CD14-positive monocyte (primary cell): ENCODE results near the gene SLIT1. TPM values are rescaled to one million over a fixed set of nuclear protein-coding genes. Genes with fewer than 3 reads are reported as not detected.

ENCODE experiments used
- DNase-seq, 3 donors: peaks; one replicate each; pipeline ENCODE4 v3.0.0-alpha.2; 2011 to 2022
- H2AFZ ChIP-seq: 2 replicates; pipeline ENCODE4 v1.6.0; 2012; ENCODE audit warnings: mild to moderate bottlenecking, low read depth, low read length, inconsistent platforms; ENCODE audit not compliant: insufficient read depth, poor library complexity, severe bottlenecking
- H3K27ac ChIP-seq, 2 donors: 1 replicate in 1 of 2; 2 replicates in 1 of 2; pipeline ENCODE4 v1.5.1; 2012 to 2013; ENCODE audit warnings: low read length in 2 of 2, control low read depth in 1 of 2, inconsistent platforms in 1 of 2, low read depth in 1 of 2, mild to moderate bottlenecking in 1 of 2
- H3K27me3 ChIP-seq, 2 donors: one replicate each; pipeline versions ENCODE4 v1.6.0 to v1.6.1; 2011 to 2013; ENCODE audit warnings: low read length in 2 of 2; ENCODE audit not compliant: control insufficient read depth in 2 of 2, insufficient read depth in 2 of 2
- H3K36me3 ChIP-seq, 2 donors: replicated peaks in 1 of 2; 1 replicate in 1 of 2; 2 replicates in 1 of 2; pipeline versions ENCODE4 v1.5.1 to v1.6.1; 2012 to 2013; ENCODE audit warnings: low read length in 2 of 2, control low read depth in 1 of 2, inconsistent platforms in 1 of 2, mild to moderate bottlenecking in 1 of 2; ENCODE audit not compliant: insufficient read depth in 2 of 2, control insufficient read depth in 1 of 2
- H3K4me1 ChIP-seq, 2 donors: 1 replicate in 1 of 2; 2 replicates in 1 of 2; pipeline versions ENCODE4 v1.5.1 to v1.6.1; 2012 to 2013; ENCODE audit warnings: low read length in 2 of 2, control low read depth in 1 of 2, inconsistent platforms in 1 of 2, mild to moderate bottlenecking in 1 of 2, moderate library complexity in 1 of 2; ENCODE audit not compliant: insufficient read depth in 2 of 2, control insufficient read depth in 1 of 2
- H3K4me2 ChIP-seq: replicated peaks from 2 replicates; pipeline ENCODE3; 2012; ENCODE audit warnings: low read length, moderate library complexity, mild to moderate bottlenecking; ENCODE audit not compliant: poor library complexity, severe bottlenecking; ENCODE audit errors: extremely low read depth
- H3K4me3 ChIP-seq, 3 experiments: fragments of 200-600 bp in 1 of 3; sonication (generic) in 1 of 3; replicated peaks in 1 of 3; 1 replicate in 2 of 3; 2 replicates in 1 of 3; pipeline ENCODE4 v1.5.1; 2011 to 2013; ENCODE audit warnings: low read length in 3 of 3, mild to moderate bottlenecking in 3 of 3, control low read depth in 2 of 3, low read depth in 2 of 3, inconsistent platforms in 1 of 3, moderate library complexity in 1 of 3
- H3K79me2 ChIP-seq: 2 replicates; pipeline ENCODE4 v1.6.0; 2012; ENCODE audit warnings: mild to moderate bottlenecking, control low read depth, inconsistent platforms, low read length, moderate library complexity; ENCODE audit not compliant: insufficient read depth
- H3K9ac ChIP-seq: 2 replicates; pipeline ENCODE4 v1.6.0; 2017; ENCODE audit warnings: low read length, mild to moderate bottlenecking; ENCODE audit not compliant: insufficient read depth, poor library complexity, severe bottlenecking
- H3K9me3 ChIP-seq, 2 donors: replicated peaks in 1 of 2; 1 replicate in 1 of 2; 2 replicates in 1 of 2; pipeline versions ENCODE4 v1.5.1 to v1.6.1; 2012 to 2013; ENCODE audit warnings: low read length in 2 of 2, control low read depth in 1 of 2; ENCODE audit not compliant: control insufficient read depth in 1 of 2, insufficient read depth in 1 of 2
- H4K20me1 ChIP-seq: 2 replicates; pipeline ENCODE4 v1.6.0; 2012; ENCODE audit warnings: mild to moderate bottlenecking, low read length, control low read depth, moderate library complexity; ENCODE audit not compliant: insufficient read depth
- H3K27ac Mint-ChIP-seq, 7 donors: one replicate each; pipeline ENCODE4 v1.8.0; 2020; ENCODE audit warnings: mild to moderate bottlenecking in 7 of 7, mixed read lengths in 7 of 7, moderate library complexity in 6 of 7, inconsistent platforms in 2 of 7
- H3K27me3 Mint-ChIP-seq, 3 donors: one replicate each; pipeline ENCODE4 v1.8.0; 2021 to 2022; ENCODE audit warnings: low read depth in 3 of 3, mild to moderate bottlenecking in 3 of 3, mixed read lengths in 3 of 3, moderate library complexity in 3 of 3, inconsistent platforms in 1 of 3
- H3K36me3 Mint-ChIP-seq, 2 donors: one replicate each; pipeline ENCODE4 v1.8.0; 2020; ENCODE audit warnings: mixed read lengths in 2 of 2, inconsistent platforms in 1 of 2, mild to moderate bottlenecking in 1 of 2
- H3K4me1 Mint-ChIP-seq: one replicate; pipeline ENCODE4 v1.8.0; 2020; ENCODE audit warnings: mild to moderate bottlenecking, mixed read lengths
- H3K4me3 Mint-ChIP-seq, 2 donors: one replicate each; pipeline ENCODE4 v1.8.0; 2020; ENCODE audit warnings: mild to moderate bottlenecking in 2 of 2, mixed read lengths in 2 of 2, moderate library complexity in 1 of 2
- H3K9me3 Mint-ChIP-seq, 7 donors: one replicate each; pipeline ENCODE4 v1.8.0; 2020 to 2022; ENCODE audit warnings: mixed read lengths in 7 of 7, mild to moderate bottlenecking in 6 of 7, moderate library complexity in 6 of 7, inconsistent platforms in 2 of 7
- CTCF ChIP-seq: fragments of 200-600 bp; IDR thresholded peaks from one replicate; pipeline ENCODE4 v1.8.0; 2022; ENCODE audit warnings: antibody characterized with exemption, mild to moderate bottlenecking
- WGBS: methylation state at CpG from one replicate; pipeline ENCODE4 v1.1.5; 2013; ENCODE audit warnings: missing lambda C conversion rate; ENCODE audit not compliant: insufficient coverage; 5-methylcytosine and 5-hydroxymethylcytosine counted together
- intact Hi-C, 2 donors: fragments of 100-400 bp; cut with micrococcal nuclease; formaldehyde crosslinking; loops; one replicate each; pipeline versions ENCODE4 v1.15.0 to v1.15.1; 2023
- polyA plus RNA-seq, 3 donors: library from polyadenylated mRNA; depleted of rRNA in 1 of 3; unstranded in 2 of 3; stranded (reverse) in 1 of 3; fragments of 300-500 nt in 2 of 3; fragments of >200 nt in 1 of 3; fragmentation: Illumina TruSeq in 2 of 3; gene quantifications; 1 replicate in 2 of 3; 2 replicates in 1 of 3; pipeline ENCODE4 v1.2.3, GENCODE V29; 2012 to 2021

SLIT1 gene
- polyA plus RNA-seq, 3 donors, result 0.05 to 0.81 (median 0.16) TPM

GRCh38 chr10:97124211-97124610 is 61.5 kb downstream of the SLIT1 start:
- no peak overlapping the region for H3K4me2 ChIP-seq
- peaks cover 0 to 3% of the 10 kb centered on the region in 2 donors for H3K27me3 ChIP-seq
- peaks cover 6 to 27% (median 13%) of the 10 kb centered on the region in 3 donors for H3K27me3 Mint-ChIP-seq
- H3K9me3 ChIP-seq, result no peaks in the 10 kb centered on the region
- no peaks in the 10 kb centered on the region for H3K9me3 Mint-ChIP-seq
- no peak for DNase-seq
- H3K4me3 Mint-ChIP-seq, result no peak overlapping the region
- no peaks in the 10 kb centered on the region for H3K4me1 ChIP-seq
- H3K36me3 ChIP-seq, result no peaks in the 10 kb centered on the region
- no peak overlapping the region for H3K4me3 ChIP-seq
- H2AFZ ChIP-seq, result no peak overlapping the region
- H3K9ac ChIP-seq, result no peak overlapping the region
- 76% methylated on average over 4 of the region's 5 CpGs for WGBS
- no peak overlapping the region for H3K27ac Mint-ChIP-seq
- TF ChIP-seq CTCF, result no peak
- no peaks in the 10 kb centered on the region for H4K20me1 ChIP-seq
- intact Hi-C loops, result no loop called here
- no peaks in the 10 kb centered on the region for H3K4me1 Mint-ChIP-seq
- H3K79me2 ChIP-seq, result no peaks in the 10 kb centered on the region
- H3K27ac ChIP-seq, result no peak overlapping the region
- no peaks in the 10 kb centered on the region for H3K36me3 Mint-ChIP-seq

DNA sequence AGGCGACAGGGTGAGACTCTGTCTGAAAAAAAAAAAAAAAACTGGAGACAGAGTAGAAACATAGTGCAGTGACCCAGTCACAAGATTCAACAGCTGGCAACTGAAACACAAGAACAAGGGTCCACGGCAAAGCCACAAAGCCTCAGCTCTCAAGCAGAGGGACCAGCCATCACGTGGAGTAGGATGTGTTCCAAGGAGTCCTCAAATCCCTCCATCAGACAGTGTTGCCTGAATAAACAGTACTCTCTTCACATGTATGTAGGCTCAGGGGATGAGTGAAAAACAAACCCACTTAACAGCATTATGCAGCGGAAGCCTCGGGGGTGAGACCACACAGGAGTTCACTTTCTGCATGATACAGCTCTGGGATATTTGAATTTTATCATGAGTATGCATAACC is 62.0 kb downstream of the SLIT1 start:
- H3K27ac Mint-ChIP-seq, result no peak overlapping the region
- Histone ChIP-seq H3K27ac (no peak overlapping the region), H2AFZ (no peak overlapping the region), H3K4me2 (no peak overlapping the region), H4K20me1 (no peaks in the 10 kb centered on the region), H3K36me3 (no peaks in the 10 kb centered on the region), H3K27me3 (peaks cover 0 to 3% of the 10 kb centered on the region in 2 donors), H3K9ac (no peak overlapping the region), H3K79me2 (no peaks in the 10 kb centered on the region), H3K9me3 (no peaks in the 10 kb centered on the region), H3K4me1 (no peaks in the 10 kb centered on the region), H3K4me3 (no peak overlapping the region)
- no peak for TF ChIP-seq CTCF
- H3K4me3 Mint-ChIP-seq, result no peak overlapping the region
- H3K36me3 Mint-ChIP-seq, result no peaks in the 10 kb centered on the region
- no peaks in the 10 kb centered on the region for H3K4me1 Mint-ChIP-seq
- 40% methylated on average over 2 of the region's 5 CpGs for WGBS
- H3K27me3 Mint-ChIP-seq, result peaks cover 6 to 28% (median 14%) of the 10 kb centered on the region in 3 donors
- no peak for DNase-seq
- intact Hi-C loops, result no loop called here
- H3K9me3 Mint-ChIP-seq, result no peaks in the 10 kb centered on the region
